ACC112 (cell line): ENCODE results near the gene PIGN.

Source experiments
- H2AFZ ChIP-seq: fragments of 200-600 bp; sonication (generic); one replicate; pipeline ENCODE4 v1.6.0; 2017; ENCODE audit warnings: antibody characterized with exemption, low read length; ENCODE audit not compliant: unreplicated experiment
- H3K27ac ChIP-seq: fragments of 200-600 bp; sonication (generic); 2 replicates; pipeline ENCODE4 v1.5.1; 2014; ENCODE audit warnings: low read depth, mild to moderate bottlenecking, antibody characterized with exemption, low read length, moderate library complexity
- H3K27me3 ChIP-seq: fragments of 200-600 bp; sonication (generic); 2 replicates; pipeline ENCODE4 v1.6.1; 2014; ENCODE audit warnings: mild to moderate bottlenecking, antibody characterized with exemption, low read length, moderate library complexity, mixed read lengths; ENCODE audit not compliant: insufficient read depth
- H3K36me3 ChIP-seq: fragments of 200-600 bp; sonication (generic); 2 replicates; pipeline ENCODE4 v1.6.1; 2016; ENCODE audit warnings: mild to moderate bottlenecking, antibody characterized with exemption, low read length, moderate library complexity, mixed read lengths; ENCODE audit not compliant: insufficient read depth
- H3K4me1 ChIP-seq: fragments of 200-600 bp; sonication (generic); one replicate; pipeline ENCODE4 v1.6.1; 2016; ENCODE audit warnings: low read length, mixed read lengths; ENCODE audit not compliant: insufficient read depth, unreplicated experiment, control insufficient read depth
- H3K4me3 ChIP-seq: fragments of 200-600 bp; sonication (generic); 2 replicates; pipeline ENCODE4 v1.5.1; 2014; ENCODE audit warnings: mild to moderate bottlenecking, low read depth, low read length
- H3K79me2 ChIP-seq: fragments of 200-600 bp; sonication (generic); one replicate; pipeline ENCODE4 v1.6.0; 2016; ENCODE audit warnings: low read length; ENCODE audit not compliant: control insufficient read depth, unreplicated experiment, insufficient read depth

PIGN gene

DNA sequence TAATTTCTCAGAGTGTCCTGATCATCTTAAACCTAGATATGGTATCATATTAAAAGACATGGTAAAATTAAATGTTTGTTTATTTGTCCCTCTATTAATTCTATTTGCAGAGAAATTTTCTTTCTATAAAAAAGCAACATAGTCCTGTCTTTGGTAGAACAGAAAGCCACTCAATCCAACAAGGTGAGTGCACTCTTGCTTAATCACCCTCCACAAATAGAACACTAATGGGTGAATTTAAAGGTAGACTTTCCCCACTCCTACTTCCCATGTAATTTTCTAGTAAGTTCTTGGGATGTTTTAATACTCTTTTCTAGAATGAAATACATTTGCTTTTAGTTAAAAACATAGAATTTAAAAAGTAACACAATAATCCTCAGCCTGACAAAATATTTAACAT is 97.7 kb downstream of the PIGN start:
- Histone ChIP-seq H3K27ac (no peak overlapping the region), H2AFZ (no peak overlapping the region), H3K4me1 (no peaks in the 10 kb centered on the region), H3K27me3 (no peaks in the 10 kb centered on the region), H3K36me3 (0 out of 2 replicates have a peak, but pooled peaks cover 4% of the 10 kb centered on the region), H3K4me3 (no peak overlapping the region), H3K79me2 (no peaks in the 10 kb centered on the region)

DNA sequence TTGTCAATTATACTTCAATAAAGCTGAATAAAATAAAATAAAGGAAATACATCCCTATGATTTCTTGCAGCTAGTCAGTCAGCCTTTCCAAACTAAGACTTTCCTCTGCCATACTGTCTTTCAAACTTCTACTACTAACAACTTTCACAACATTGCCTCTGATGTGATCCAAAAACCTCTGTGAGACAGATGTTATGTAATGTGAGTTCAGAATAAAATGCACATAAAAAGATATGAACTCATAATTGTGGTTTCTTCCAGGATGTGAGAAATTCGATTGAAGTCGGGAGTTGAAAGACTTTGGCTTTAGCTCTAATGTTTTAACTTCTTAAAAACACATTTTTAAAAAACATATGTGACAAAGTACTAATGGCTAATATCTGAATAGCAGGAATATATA is 98.7 kb downstream of the PIGN start:
- H3K27me3 ChIP-seq: no peaks in the 10 kb centered on the region
- H2AFZ ChIP-seq: no peak overlapping the region
- H3K36me3 ChIP-seq: 0 out of 2 replicates have a peak, but pooled peaks cover 4% of the 10 kb centered on the region
- no peaks in the 10 kb centered on the region for H3K4me1 ChIP-seq
- no peaks in the 10 kb centered on the region for H3K79me2 ChIP-seq
- H3K27ac ChIP-seq: no peak overlapping the region
- H3K4me3 ChIP-seq: no peak overlapping the region

DNA sequence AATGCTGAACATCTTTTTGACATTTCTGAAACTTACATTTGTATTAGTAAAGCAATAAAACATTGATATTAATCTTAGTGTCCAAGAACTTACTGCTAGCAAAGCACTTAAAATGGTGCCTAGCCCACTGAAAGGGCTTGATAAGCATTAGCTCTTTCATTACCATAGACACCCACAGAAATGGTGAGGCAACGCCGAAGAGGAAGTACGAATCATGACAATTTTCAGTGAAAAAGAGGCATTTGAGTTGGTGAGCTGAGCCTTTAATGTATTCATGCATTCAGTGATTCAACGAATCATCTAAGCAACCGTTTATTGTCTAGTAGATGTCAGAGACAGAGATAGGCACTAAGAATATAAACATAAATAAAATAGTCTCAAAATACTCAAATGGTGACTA is 101.1 kb downstream of the PIGN start:
- Histone ChIP-seq H3K27ac (no peak overlapping the region), H3K4me3 (no peak overlapping the region), H3K4me1 (no peaks in the 10 kb centered on the region), H2AFZ (no peak overlapping the region), H3K27me3 (no peaks in the 10 kb centered on the region), H3K79me2 (no peaks in the 10 kb centered on the region), H3K36me3 (0 out of 2 replicates have a peak, but pooled peaks cover 4% of the 10 kb centered on the region)

DNA sequence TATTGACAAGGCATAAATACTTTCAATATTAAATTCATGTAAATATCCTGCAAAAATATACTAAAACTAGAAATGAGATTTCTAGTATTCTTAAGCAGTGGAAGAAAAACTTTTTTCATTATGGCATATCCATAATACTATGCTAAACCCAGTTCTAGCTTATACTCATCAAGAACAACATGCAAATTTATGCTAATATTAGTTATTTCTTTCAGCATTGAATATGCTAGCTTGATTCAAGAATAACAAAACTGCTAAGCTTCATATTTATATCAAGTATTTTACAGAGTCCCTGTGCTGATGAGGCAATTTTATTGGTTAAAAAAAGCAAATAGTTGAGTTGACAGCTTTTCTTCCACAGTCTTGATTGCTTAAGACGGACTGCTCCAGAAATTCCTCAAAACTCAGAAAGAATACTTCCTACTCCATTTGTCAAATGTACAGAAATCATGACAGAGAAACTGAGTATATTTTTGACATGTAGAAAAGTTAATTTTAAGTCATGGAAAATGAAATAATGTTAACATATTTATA is 105.0 kb downstream of the PIGN start:
- Histone ChIP-seq H3K79me2 (no peaks in the 10 kb centered on the region), H2AFZ (no peak overlapping the region), H3K4me3 (no peak overlapping the region), H3K4me1 (no peaks in the 10 kb centered on the region), H3K36me3 (no peaks in the 10 kb centered on the region), H3K27ac (no peak overlapping the region), H3K27me3 (no peaks in the 10 kb centered on the region)

DNA sequence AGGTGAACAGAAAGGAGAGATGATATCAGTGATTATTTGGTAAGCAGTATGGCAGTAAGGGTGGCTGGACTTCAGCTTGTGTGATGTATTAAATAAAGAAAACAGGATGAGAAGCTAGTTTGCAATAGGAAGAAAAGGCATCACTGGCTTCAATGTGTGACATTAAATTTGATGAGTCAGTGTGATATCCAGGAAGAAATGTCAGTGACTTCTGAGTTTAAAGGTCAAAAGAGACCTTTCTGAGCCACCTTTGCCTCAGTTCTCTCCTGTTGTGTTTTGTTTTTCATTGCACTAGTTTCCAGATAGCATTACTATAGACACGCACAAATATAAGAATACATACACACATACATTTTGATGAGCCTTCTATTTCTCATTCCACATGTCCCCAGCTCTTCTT is 105.6 kb downstream of the PIGN start:
- H3K4me1 ChIP-seq: no peaks in the 10 kb centered on the region
- no peak overlapping the region for H2AFZ ChIP-seq
- H3K27ac ChIP-seq: no peak overlapping the region
- no peaks in the 10 kb centered on the region for H3K79me2 ChIP-seq
- H3K36me3 ChIP-seq: no peaks in the 10 kb centered on the region
- no peak overlapping the region for H3K4me3 ChIP-seq
- no peaks in the 10 kb centered on the region for H3K27me3 ChIP-seq

DNA sequence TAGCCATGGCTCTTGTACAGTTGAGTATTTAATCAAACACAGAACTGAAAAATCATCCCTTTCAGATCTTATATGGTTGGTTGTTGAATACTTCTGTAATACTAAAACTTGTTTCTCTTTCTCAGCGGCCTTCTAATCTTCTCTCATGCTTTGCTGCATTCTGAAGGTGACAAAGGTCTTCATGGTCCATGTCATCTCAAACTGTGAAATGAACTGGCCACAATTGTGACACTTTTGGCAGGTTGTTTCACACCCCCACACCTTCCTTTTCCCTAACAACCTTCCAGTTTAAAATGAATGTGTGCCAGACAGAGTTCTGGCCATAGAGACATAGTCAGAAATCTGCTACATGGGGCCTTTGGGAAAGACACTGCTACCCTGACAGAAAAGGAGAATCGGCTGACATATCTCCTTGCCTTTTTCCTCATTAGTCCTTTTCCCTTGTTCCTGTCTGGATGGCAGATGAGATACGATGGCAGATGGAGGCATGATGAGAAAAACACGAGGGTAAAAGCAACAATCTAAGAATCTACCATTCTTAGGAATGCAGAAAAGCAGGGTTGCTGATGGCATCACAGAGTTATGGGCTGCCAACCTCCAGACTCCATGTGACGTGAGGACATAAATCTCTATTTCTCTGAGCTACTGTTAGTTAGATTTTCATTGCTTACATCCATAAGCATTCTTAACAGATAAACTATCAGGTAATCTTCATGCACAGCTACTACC is 106.5 kb downstream of the PIGN start:
- Histone ChIP-seq H3K4me1 (no peaks in the 10 kb centered on the region), H3K27me3 (no peaks in the 10 kb centered on the region), H3K79me2 (no peaks in the 10 kb centered on the region), H3K27ac (no peak overlapping the region), H3K36me3 (no peaks in the 10 kb centered on the region), H3K4me3 (no peak overlapping the region), H2AFZ (no peak overlapping the region)

DNA sequence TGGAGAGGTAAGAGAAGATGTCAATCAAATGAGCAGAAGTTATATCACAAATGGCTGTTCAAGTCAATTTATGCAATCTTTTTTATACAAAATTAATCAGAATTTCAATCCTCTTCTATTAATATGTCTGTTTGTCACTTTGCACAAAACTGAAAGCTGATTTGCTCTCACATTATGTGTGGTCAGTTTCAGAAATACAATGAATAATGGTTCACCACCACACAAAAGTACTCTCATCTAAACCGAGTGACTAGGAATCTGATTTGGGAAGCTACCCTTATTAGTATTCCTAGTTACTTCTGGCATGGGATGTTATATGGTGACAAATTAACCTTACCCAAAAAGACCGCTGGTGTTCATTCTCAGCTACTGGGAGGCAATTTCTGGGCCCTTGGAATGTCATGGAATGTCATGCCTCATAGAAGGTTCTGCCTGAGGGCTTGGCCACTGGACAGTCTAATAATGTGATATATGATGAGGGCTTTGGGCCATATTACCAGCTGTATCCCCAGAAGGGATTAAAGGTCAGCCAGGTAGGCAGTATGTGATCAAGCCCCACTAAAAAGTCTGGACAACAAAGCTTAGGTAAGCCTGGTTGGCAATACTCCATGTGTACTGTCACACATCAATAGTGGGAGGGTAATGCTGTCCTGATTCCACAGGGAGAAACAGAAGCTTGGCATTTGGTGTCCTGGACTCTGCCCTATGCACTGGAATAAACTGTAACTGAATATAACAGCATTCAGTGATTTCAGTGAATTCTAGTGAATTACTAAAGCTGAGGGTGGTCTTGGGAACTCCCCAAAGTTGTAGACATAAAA is 113.2 kb downstream of the PIGN start:
- Histone ChIP-seq H3K27me3 (no peaks in the 10 kb centered on the region), H3K27ac (no peak overlapping the region), H3K36me3 (no peaks in the 10 kb centered on the region), H3K4me3 (no peak overlapping the region), H2AFZ (no peak overlapping the region), H3K79me2 (no peaks in the 10 kb centered on the region), H3K4me1 (no peaks in the 10 kb centered on the region)

DNA sequence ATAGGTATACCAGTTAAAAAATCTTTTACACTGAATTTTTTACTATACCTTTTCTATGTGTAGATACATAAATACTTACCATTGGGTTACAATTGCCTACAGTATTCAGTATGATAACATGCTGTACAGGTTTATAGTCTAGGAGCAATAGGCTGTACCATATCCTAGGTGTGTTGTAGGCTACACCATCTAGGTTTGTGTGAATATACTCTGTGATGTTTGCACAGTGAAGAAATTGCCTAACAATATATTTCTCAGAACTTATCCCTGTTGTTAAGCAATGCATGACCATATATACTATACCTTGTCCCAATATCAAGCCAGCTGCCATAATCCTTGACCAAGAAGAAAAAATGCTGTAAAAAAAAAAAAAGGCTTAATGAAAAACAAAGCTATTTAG is 114.5 kb downstream of the PIGN start:
- H3K4me3 ChIP-seq: no peak overlapping the region
- H2AFZ ChIP-seq: no peak overlapping the region
- H3K4me1 ChIP-seq: no peaks in the 10 kb centered on the region
- H3K79me2 ChIP-seq: no peaks in the 10 kb centered on the region
- no peaks in the 10 kb centered on the region for H3K27me3 ChIP-seq
- no peak overlapping the region for H3K27ac ChIP-seq
- no peaks in the 10 kb centered on the region for H3K36me3 ChIP-seq

DNA sequence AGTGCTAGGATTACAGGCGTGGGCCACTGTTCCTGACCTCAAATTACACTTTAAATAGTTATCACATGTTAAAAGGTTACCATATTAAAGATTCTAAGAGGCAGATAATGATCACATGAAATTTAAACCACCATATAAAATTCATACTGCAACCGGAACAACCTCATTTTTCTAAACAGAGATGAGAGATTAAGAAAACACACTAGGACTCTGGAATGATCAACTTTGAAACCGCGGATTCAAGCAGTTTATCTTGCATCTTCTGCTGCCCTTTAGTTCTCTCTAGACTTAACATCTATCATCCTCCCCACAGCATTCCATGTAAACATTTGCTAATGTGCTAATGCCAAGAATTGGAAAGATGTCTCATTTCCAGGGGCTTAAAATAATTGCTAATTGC is 115.8 kb downstream of the PIGN start:
- no peaks in the 10 kb centered on the region for H3K27me3 ChIP-seq
- H3K4me1 ChIP-seq: no peaks in the 10 kb centered on the region
- H3K4me3 ChIP-seq: no peak overlapping the region
- no peaks in the 10 kb centered on the region for H3K36me3 ChIP-seq
- no peak overlapping the region for H3K27ac ChIP-seq
- H2AFZ ChIP-seq: no peak overlapping the region
- H3K79me2 ChIP-seq: no peaks in the 10 kb centered on the region

DNA sequence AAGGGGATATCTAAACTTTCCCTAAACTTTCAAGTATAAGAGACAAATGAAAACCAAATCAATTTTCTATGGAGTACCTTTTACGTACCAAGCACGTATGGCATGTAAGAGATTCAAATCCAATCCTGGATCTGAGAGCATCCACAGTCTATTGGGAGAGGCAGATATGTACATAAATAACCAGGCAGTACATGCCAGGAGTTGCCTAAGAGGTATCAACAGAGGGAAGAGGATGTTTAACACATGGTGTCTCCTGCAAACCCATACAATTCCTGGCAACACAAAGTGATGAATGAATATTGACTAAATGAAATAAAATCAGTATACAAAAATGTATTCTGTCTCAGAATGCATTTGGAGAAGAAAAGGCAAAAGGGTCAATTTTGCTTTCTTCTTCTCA is 116.6 kb downstream of the PIGN start:
- Histone ChIP-seq H3K4me3 (no peak overlapping the region), H3K79me2 (no peaks in the 10 kb centered on the region), H3K27me3 (no peaks in the 10 kb centered on the region), H2AFZ (no peak overlapping the region), H3K4me1 (no peaks in the 10 kb centered on the region), H3K27ac (no peak overlapping the region), H3K36me3 (no peaks in the 10 kb centered on the region)

DNA sequence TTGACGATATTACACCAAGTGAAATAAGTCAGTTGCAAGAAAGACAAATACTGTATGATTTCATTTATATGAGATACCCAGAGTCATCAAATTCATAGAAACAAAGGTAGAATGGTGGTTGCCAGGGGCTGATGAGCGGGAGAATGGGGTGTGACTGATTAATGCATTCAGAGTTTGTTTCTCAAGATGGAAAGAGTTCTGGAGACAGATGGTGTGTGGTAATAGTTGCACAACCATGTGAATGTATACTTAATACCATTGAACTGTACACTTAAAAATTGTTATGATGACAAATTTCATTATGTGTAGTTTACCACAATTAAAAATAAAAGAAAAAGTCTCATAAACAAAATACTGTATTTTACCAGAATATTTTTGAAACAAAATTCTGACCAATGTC is 117.3 kb downstream of the PIGN start:
- no peaks in the 10 kb centered on the region for H3K27me3 ChIP-seq
- H3K79me2 ChIP-seq: no peaks in the 10 kb centered on the region
- H3K4me1 ChIP-seq: no peaks in the 10 kb centered on the region
- no peaks in the 10 kb centered on the region for H3K36me3 ChIP-seq
- H3K27ac ChIP-seq: no peak overlapping the region
- H2AFZ ChIP-seq: no peak overlapping the region
- H3K4me3 ChIP-seq: no peak overlapping the region
